HEK293T (cell line): ENCODE results near the gene AMER2.

Experiments used
- CTCF ChIA-PET: fragments of 350-600 bp; formaldehyde crosslinking; extraction: SDS; loops from one replicate; lab custom pipeline; 2021; ENCODE audit warnings: antibody characterized with exemption, inconsistent platforms; lab: Yijun Ruan, JAX
- POLR2A ChIA-PET: fragments of 350-600 bp; formaldehyde crosslinking; extraction: SDS; loops from one replicate; lab custom pipeline; 2020; ENCODE audit warnings: antibody characterized with exemption, inconsistent platforms; lab: Yijun Ruan, JAX
- DNase-seq: peaks from one replicate; pipeline ENCODE4 v3.0.0; 2012; ENCODE audit warnings: mixed read lengths; ENCODE audit errors: extremely low spot score
- ARNT ChIP-seq: fragments of 450-650 bp; IDR thresholded peaks from 2 replicates; pipeline ENCODE4 v1.6.1; 2017; ENCODE audit warnings: mild to moderate bottlenecking
- BHLHE40 ChIP-seq: fragments of 450-650 bp; IDR thresholded peaks from 2 replicates; pipeline ENCODE4 v1.6.1; 2016; ENCODE audit warnings: mild to moderate bottlenecking, moderate library complexity, borderline replicate concordance
- CTBP1 ChIP-seq: fragments of 450-650 bp; IDR thresholded peaks from 2 replicates; pipeline ENCODE4 v1.6.1; 2016; ENCODE audit warnings: borderline replicate concordance
- ELF4 ChIP-seq: fragments of 450-650 bp; IDR thresholded peaks from 2 replicates; pipeline ENCODE4 v1.6.1; 2017; ENCODE audit warnings: antibody characterized with exemption
- FOXA1 ChIP-seq: fragments of 450-650 bp; IDR thresholded peaks from 2 replicates; pipeline ENCODE4 v1.6.1; 2016; ENCODE audit warnings: mild to moderate bottlenecking
- FOXK2 ChIP-seq: fragments of 450-650 bp; IDR thresholded peaks from 2 replicates; pipeline ENCODE4 v1.6.1; 2016; ENCODE audit warnings: mild to moderate bottlenecking
- FOXM1 ChIP-seq: fragments of 450-650 bp; IDR thresholded peaks from 2 replicates; pipeline ENCODE4 v1.6.1; 2017; ENCODE audit warnings: mild to moderate bottlenecking, borderline replicate concordance
- HDGF ChIP-seq: fragments of 450-650 bp; IDR thresholded peaks from 2 replicates; pipeline ENCODE4 v1.6.1; 2017; ENCODE audit warnings: antibody characterized with exemption, borderline replicate concordance
- L3MBTL2 ChIP-seq: fragments of 450-650 bp; conservative IDR thresholded peaks from 2 replicates; pipeline ENCODE4 v1.6.1; 2016; ENCODE audit warnings: mild to moderate bottlenecking
- LEF1 ChIP-seq: fragments of 450-650 bp; IDR thresholded peaks from 2 replicates; pipeline ENCODE4 v1.6.1; 2017; ENCODE audit warnings: mild to moderate bottlenecking, borderline replicate concordance
- NFRKB ChIP-seq: fragments of 450-650 bp; IDR thresholded peaks from 2 replicates; pipeline ENCODE4 v1.6.1; 2016; ENCODE audit warnings: mild to moderate bottlenecking, moderate library complexity
- SP1 ChIP-seq: fragments of 450-650 bp; IDR thresholded peaks from 2 replicates; pipeline ENCODE4 v1.6.1; 2017
- SUZ12 ChIP-seq: fragments of 450-650 bp; IDR thresholded peaks from 2 replicates; pipeline ENCODE4 v1.6.1; 2016; ENCODE audit warnings: mild to moderate bottlenecking
- TARDBP ChIP-seq: fragments of 450-650 bp; IDR thresholded peaks from 2 replicates; pipeline ENCODE4 v1.6.1; 2016
- ZNF384 ChIP-seq: fragments of 450-650 bp; IDR thresholded peaks from 2 replicates; pipeline ENCODE4 v1.6.1; 2016
- TF ChIP-seq, protein P1 (sequence below): fragments of 450-650 bp; IDR thresholded peaks from 2 replicates; pipeline ENCODE4 v1.6.1; 2016

AMER2 gene

DNA sequence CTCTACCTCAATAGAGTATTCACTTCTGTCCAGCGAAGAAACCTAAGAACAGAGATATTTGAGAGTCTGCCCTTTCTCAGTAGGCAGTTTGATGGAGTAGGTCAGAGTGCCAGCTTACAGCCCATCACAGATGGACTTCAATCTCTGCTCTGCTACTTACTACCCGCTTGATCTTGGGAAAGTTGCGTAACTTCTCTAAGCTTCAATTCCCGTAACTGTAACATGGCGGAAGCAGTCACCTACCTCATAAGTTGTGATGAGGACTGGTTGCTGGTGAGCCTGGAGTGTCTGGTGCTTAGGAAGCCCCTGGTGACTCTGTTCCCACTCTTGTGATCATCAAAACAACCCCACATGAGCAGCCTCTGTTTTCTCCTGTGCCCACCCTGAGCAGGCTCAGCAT, 31.0 kb downstream of the AMER2 start:
- CTCF ChIA-PET, result no interaction called here
- POLR2A ChIA-PET, result no interaction called here
- no peak for DNase-seq
- TF ChIP-seq FOXA1, result no peak
- TF ChIP-seq, protein P1, sequence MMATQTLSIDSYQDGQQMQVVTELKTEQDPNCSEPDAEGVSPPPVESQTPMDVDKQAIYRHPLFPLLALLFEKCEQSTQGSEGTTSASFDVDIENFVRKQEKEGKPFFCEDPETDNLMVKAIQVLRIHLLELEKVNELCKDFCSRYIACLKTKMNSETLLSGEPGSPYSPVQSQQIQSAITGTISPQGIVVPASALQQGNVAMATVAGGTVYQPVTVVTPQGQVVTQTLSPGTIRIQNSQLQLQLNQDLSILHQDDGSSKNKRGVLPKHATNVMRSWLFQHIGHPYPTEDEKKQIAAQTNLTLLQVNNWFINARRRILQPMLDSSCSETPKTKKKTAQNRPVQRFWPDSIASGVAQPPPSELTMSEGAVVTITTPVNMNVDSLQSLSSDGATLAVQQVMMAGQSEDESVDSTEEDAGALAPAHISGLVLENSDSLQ, result no peak
- no peak for TF ChIP-seq FOXK2
- no peak for TF ChIP-seq FOXM1
- no peak for TF ChIP-seq L3MBTL2
- TF ChIP-seq SP1, result no peak
- TF ChIP-seq CTBP1, result no peak
- no peak for TF ChIP-seq LEF1
- TF ChIP-seq ZNF384, result no peak
- TF ChIP-seq ARNT, result no peak
- TF ChIP-seq BHLHE40, result no peak
- TF ChIP-seq HDGF, result no peak
- no peak for TF ChIP-seq NFRKB

DNA sequence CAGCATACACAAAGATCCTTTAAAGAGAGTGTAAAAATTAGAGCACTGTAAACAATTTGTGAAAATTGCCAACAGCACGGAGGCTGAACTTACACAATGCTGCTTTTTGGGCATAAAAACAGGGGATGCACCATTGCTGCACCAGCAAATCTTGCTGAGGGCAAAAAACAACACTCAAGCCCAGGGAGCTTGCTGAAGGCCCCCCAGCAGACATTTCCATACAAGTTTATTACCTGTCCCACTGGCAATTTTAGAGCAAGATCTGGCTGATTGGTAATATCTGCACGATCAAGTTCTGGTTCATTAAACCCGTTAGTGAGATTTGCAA, 34.3 kb downstream of the AMER2 start:
- ChIA-PET POLR2A (no interaction called here), CTCF (no interaction called here)
- DNase-seq, result no peak
- no peak for TF ChIP-seq BHLHE40
- no peak for TF ChIP-seq L3MBTL2
- no peak for TF ChIP-seq TARDBP
- no peak for TF ChIP-seq ARNT
- TF ChIP-seq, protein P1, result no peak
- no peak for TF ChIP-seq SUZ12
- TF ChIP-seq LEF1, result no peak

DNA sequence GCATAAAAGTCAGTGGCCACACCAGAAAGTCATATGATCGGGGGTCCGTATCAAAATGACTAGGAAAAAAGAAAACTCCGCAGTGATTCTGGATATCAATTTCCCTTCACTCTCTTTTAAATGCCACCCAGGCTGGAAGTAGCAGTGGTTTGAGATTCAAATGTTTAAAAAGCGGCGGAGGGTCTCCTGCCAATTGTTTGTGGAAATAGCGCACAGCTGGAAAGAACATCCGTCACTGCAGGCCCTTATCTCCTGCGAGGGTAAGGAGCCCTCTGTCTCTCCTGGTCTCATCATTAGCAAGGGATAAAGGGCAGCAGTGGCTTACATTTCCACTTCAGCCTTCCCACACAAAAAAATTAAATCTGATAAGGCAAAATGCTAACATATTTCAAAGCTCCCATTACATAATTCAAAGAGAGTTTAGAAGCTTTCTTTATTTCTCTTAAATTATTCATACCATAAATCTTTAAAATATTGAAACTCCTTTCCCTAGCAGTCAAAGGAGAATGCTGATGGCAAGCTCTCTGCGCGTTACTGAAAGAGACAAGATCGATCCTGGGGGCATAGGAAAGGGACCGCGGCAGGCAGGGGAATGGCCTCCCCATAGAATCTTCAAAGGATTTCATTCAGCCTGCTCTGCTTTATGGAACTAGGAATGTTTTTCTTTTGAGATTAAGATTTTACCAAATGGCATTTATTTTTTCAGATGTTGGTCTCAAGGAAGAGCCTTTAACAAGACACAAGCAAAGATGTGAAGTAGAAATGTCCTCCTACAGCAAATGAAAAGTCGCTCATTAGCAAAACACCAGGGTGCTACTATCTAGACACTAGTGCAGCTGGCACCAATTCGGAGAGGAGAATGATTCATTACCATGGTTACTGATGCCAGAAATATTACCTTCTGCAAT, 35.0 kb downstream of the AMER2 start:
- ChIA-PET POLR2A (no interaction called here), CTCF (no interaction called here)
- TF ChIP-seq HDGF (no peak), FOXM1 (no peak), LEF1 (no peak), NFRKB (no peak), ELF4 (no peak), TARDBP (no peak), L3MBTL2 (no peak), FOXA1 (no peak), FOXK2 (no peak), SUZ12 (no peak), ARNT (no peak), BHLHE40 (no peak), ZNF384 (no peak), CTBP1 (no peak), SP1 (no peak)
- TF ChIP-seq, protein P1, result no peak
- DNase-seq, result no peak

DNA sequence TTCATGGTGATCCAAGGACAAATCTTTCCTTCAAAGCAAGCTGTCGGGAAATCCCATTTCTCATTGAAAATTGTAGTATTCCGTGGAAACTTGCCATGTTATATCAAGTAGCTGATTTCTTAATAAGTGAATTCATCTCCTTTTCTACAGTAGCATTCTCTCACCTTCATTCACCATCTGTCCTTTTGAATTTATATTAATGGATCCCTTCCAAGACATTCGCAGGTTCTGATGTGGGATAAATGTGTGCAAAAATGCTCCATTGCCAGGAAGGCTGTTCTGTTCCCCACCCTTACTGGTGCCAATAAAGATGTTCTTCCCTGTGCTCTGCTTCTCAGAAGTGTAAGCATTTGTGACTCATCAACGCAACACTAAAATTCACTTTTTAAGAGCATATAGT, 36.2 kb downstream of the AMER2 start:
- ChIA-PET POLR2A (no interaction called here), CTCF (no interaction called here)
- DNase-seq, result no peak
- TF ChIP-seq TARDBP (no peak), SP1 (no peak), SUZ12 (no peak), ELF4 (no peak), NFRKB (no peak), BHLHE40 (no peak), FOXM1 (no peak), ARNT (no peak), L3MBTL2 (no peak), CTBP1 (no peak), HDGF (no peak), FOXK2 (no peak), LEF1 (no peak), ZNF384 (no peak), FOXA1 (no peak)
- TF ChIP-seq, protein P1, result no peak

DNA sequence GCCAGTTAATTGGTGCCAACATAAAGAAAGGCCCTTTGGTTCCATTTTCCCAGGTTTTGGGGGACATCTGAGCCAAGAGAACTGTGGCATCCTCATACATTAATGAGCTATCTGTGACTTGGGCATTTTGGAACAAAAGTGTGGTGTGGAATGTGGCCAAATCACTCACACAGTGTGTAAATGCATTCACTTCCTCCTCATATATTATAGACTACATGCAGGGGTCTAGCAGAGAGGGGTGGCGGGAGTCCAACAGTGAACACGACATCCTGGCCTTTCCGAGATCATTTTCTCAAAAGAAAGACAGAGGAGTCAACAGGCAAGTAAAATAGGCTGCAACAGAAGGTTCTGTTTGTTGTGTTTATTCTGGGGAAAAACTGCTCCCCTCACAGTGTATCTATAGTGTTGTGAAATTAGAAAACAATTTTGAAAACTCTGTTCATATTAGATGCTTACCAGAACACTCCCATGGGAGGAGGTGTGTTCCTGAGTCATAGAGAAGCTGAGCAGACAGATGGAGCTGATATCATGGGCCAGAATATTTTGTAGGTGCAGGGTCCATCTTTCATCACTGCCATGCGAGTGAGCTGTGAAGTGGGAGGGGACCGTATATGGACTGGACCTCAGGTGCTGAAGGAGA, 39.2 kb downstream of the AMER2 start:
- ChIA-PET POLR2A (no interaction called here), CTCF (no interaction called here)
- TF ChIP-seq L3MBTL2, result no peak
- TF ChIP-seq ELF4, result no peak
- TF ChIP-seq BHLHE40, result no peak
- TF ChIP-seq HDGF, result no peak
- DNase-seq, result no peak
